Keratinocyte (primary cell): Measurements from ENCODE around the gene LCN2.

Experiments
- EZH2 ChIP-seq: IDR thresholded peaks from one replicate; pipeline ENCODE4 v1.6.1; 2012; ENCODE audit warnings: inconsistent platforms, mild to moderate bottlenecking, low read length, moderate library complexity
- TF ChIP-seq, protein P1 (sequence below), 3 experiments: IDR thresholded peaks in 1 of 3; conservative IDR thresholded peaks in 1 of 3; optimal IDR thresholded peaks in 1 of 3; 2 replicates in 2 of 3; 3 replicates in 1 of 3; pipeline versions ENCODE3 to v1.5.1; 2011; ENCODE audit warnings: low read length in 3 of 3, mild to moderate bottlenecking in 3 of 3, moderate library complexity in 2 of 3, control low read depth in 1 of 3, inconsistent platforms in 1 of 3; ENCODE audit not compliant: insufficient read depth in 2 of 3; ENCODE audit errors: extremely low read depth in 1 of 3

DNA sequence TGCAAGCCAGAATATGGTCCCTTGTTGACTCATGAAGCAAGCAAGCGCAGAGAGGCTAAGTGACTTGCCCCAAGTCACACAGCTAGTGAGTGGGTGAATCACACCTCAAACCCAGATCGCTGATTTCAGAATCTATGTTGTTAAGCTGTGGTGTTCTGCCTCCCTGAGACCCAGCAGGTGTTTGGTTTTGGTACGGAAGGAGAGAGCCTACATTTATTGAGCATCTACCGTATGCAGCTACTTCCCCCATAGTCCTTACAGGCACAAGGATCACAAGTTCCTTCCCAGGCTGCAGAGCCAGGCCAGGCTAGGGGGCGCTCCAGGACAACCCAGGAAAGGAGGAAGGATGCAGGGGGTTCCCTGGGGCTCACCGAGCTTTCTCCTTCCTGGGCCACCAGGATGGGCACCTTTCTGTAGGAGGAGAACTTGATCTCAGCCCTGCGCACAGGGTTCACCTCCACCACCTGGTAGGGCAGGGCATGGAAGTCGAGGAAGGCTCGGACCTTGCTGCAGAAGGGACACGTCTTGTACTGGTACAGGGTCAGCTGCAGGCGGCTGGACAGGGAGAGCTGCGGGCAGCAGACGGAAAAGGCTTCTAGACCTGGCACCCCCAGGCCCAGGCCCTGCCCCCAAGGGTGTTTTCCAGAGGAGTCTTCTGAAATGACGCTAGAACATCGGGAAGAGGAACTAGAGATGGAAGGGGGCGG is 24.2 kb upstream of the LCN2 start:
- no peak for TF ChIP-seq EZH2
- TF ChIP-seq, protein P1, sequence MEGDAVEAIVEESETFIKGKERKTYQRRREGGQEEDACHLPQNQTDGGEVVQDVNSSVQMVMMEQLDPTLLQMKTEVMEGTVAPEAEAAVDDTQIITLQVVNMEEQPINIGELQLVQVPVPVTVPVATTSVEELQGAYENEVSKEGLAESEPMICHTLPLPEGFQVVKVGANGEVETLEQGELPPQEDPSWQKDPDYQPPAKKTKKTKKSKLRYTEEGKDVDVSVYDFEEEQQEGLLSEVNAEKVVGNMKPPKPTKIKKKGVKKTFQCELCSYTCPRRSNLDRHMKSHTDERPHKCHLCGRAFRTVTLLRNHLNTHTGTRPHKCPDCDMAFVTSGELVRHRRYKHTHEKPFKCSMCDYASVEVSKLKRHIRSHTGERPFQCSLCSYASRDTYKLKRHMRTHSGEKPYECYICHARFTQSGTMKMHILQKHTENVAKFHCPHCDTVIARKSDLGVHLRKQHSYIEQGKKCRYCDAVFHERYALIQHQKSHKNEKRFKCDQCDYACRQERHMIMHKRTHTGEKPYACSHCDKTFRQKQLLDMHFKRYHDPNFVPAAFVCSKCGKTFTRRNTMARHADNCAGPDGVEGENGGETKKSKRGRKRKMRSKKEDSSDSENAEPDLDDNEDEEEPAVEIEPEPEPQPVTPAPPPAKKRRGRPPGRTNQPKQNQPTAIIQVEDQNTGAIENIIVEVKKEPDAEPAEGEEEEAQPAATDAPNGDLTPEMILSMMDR (optimal IDR thresholded peaks at IDR 0.05 in 1 of 3, IDR thresholded peaks at IDR 0.05 in 1 of 3, conservative IDR thresholded peaks at IDR 0.05 in 1 of 3; ENCODE audit: extremely low read depth in 1 of 3, insufficient read depth in 2 of 3, low read length in 3 of 3) = peak; percentile 85 to 88 (median 88)
